GM23338 (cell line): Measurements from ENCODE around the gene HHATL. TPM values are rescaled to one million over a fixed set of nuclear protein-coding genes. Genes with fewer than 3 reads are reported as not detected.

Source experiments
- ATAC-seq: fragments of 200-7000 bp; cut with Tn5 transposase; 3 replicates; pipeline ENCODE4 v1.9.1; 2020
- DNase-seq: peaks from one replicate; pipeline ENCODE4 v3.0.0-alpha.2; 2015; ENCODE audit warnings: low spot score
- H2AFZ ChIP-seq: fragments of 200-600 bp; sonication (generic); 2 replicates; pipeline ENCODE4 v1.8.0; 2016; ENCODE audit warnings: antibody characterized with exemption, mild to moderate bottlenecking, moderate library complexity
- H3F3A ChIP-seq: fragments of 200-600 bp; sonication (generic); replicated peaks from 2 replicates; pipeline ENCODE4 v1.8.0; 2017; ENCODE audit warnings: antibody characterized with exemption, mixed run types, low read depth
- H3K27ac ChIP-seq: fragments of 200-600 bp; sonication (generic); 2 replicates; pipeline ENCODE4 v1.6.1; 2016; ENCODE audit warnings: low read depth
- H3K27me3 ChIP-seq: fragments of 200-600 bp; sonication (generic); 2 replicates; pipeline ENCODE4 v1.8.0; 2016; ENCODE audit warnings: mild to moderate bottlenecking, mixed run types, moderate library complexity; ENCODE audit not compliant: insufficient read depth
- H3K36me3 ChIP-seq: fragments of 200-600 bp; sonication (generic); 2 replicates; pipeline ENCODE4 v1.8.0; 2016; ENCODE audit warnings: mild to moderate bottlenecking; ENCODE audit not compliant: insufficient read depth
- H3K4me1 ChIP-seq: fragments of 200-600 bp; sonication (generic); 2 replicates; pipeline ENCODE4 v1.8.0; 2016; ENCODE audit warnings: mild to moderate bottlenecking, moderate library complexity; ENCODE audit not compliant: insufficient read depth
- H3K4me2 ChIP-seq: fragments of 200-600 bp; sonication (generic); 2 replicates; pipeline ENCODE4 v1.7.1; 2017; ENCODE audit warnings: mixed run types
- H3K4me3 ChIP-seq: fragments of 200-600 bp; sonication (generic); 2 replicates; pipeline ENCODE4 v1.6.1; 2016; ENCODE audit warnings: mixed run types
- H3K79me2 ChIP-seq: fragments of 200-600 bp; sonication (generic); replicated peaks from 2 replicates; pipeline ENCODE4 v1.8.0; 2017; ENCODE audit warnings: mild to moderate bottlenecking; ENCODE audit not compliant: insufficient read depth
- H3K9me2 ChIP-seq: fragments of 200-600 bp; sonication (generic); 2 replicates; pipeline ENCODE4 v1.8.0; 2017; ENCODE audit not compliant: insufficient read depth
- H4K20me1 ChIP-seq: fragments of 200-600 bp; sonication (generic); replicated peaks from 2 replicates; pipeline ENCODE4 v1.8.0; 2017; ENCODE audit warnings: mild to moderate bottlenecking; ENCODE audit not compliant: insufficient read depth
- H3K27ac Mint-ChIP-seq: 2 replicates; pipeline ENCODE4 v1.8.0; 2020; ENCODE audit warnings: inconsistent platforms, mild to moderate bottlenecking, moderate library complexity, mixed read lengths
- H3K27me3 Mint-ChIP-seq: 3 replicates; pipeline ENCODE4 v1.8.0; 2022; ENCODE audit warnings: low read depth, mild to moderate bottlenecking, moderate library complexity, mixed read lengths, inconsistent platforms; ENCODE audit not compliant: insufficient read depth, poor library complexity
- H3K36me3 Mint-ChIP-seq: 3 replicates; pipeline ENCODE4 v1.8.0; 2021; ENCODE audit warnings: low read depth, mild to moderate bottlenecking, inconsistent platforms, moderate library complexity, mixed read lengths
- H3K4me1 Mint-ChIP-seq: 3 replicates; pipeline ENCODE4 v1.8.0; 2020; ENCODE audit warnings: mild to moderate bottlenecking, inconsistent platforms, mixed read lengths
- H3K4me3 Mint-ChIP-seq: 3 replicates; pipeline ENCODE4 v1.8.0; 2021; ENCODE audit warnings: moderate library complexity, mild to moderate bottlenecking, inconsistent platforms, mixed read lengths
- H3K9me3 Mint-ChIP-seq: 3 replicates; pipeline ENCODE4 v1.8.0; 2020; ENCODE audit warnings: moderate library complexity, mild to moderate bottlenecking, inconsistent platforms, mixed read lengths
- CTCF ChIP-seq, 2 experiments: fragments of 200-600 bp in 1 of 2; sonication (generic) in 1 of 2; conservative IDR thresholded peaks; 2 replicates each; pipeline versions ENCODE4 v1.5.1 to v1.6.1; 2016 to 2017; ENCODE audit warnings: antibody characterized with exemption in 2 of 2, low read depth in 2 of 2, mild to moderate bottlenecking in 2 of 2, moderate library complexity in 1 of 2
- EZH2 ChIP-seq: fragments of 200-600 bp; sonication (generic); IDR thresholded peaks from one replicate; pipeline ENCODE4 v1.8.0; 2017; ENCODE audit warnings: antibody characterized with exemption, mild to moderate bottlenecking, low read depth; ENCODE audit not compliant: unreplicated experiment
- EZH2phosphoT487 ChIP-seq: fragments of 200-600 bp; sonication (generic); IDR thresholded peaks from one replicate; pipeline ENCODE4 v1.8.1; 2018; ENCODE audit warnings: antibody characterized with exemption; ENCODE audit not compliant: unreplicated experiment
- JUNB ChIP-seq: IDR thresholded peaks from one replicate; pipeline ENCODE4 v1.6.1; 2016; ENCODE audit warnings: antibody characterized with exemption; ENCODE audit not compliant: unreplicated experiment
- NANOG ChIP-seq: IDR thresholded peaks from 2 replicates; pipeline ENCODE4 v1.6.1; 2016; ENCODE audit warnings: antibody characterized with exemption, borderline replicate concordance
- POLR2AphosphoS5 ChIP-seq: IDR thresholded peaks from 2 replicates; pipeline ENCODE4 v1.6.1; 2016; ENCODE audit warnings: antibody characterized with exemption, low read depth
- ZNF114 ChIP-seq: fragments of 250-450 bp; sonication (Bioruptor Pico); IDR thresholded peaks from 2 replicates; pipeline ENCODE4 v1.5.0; 2020; ENCODE audit warnings: mild to moderate bottlenecking, moderate library complexity
- ZNF331 ChIP-seq: fragments of 250-450 bp; sonication (Bioruptor Pico); IDR thresholded peaks from 2 replicates; pipeline ENCODE4 v1.5.0; 2020; ENCODE audit warnings: low read depth, mild to moderate bottlenecking, moderate library complexity
- polyA plus RNA-seq: library from polyadenylated mRNA; unstranded; fragments of >200 nt; fragmentation: Nextera tagmentation; extraction: Ambion mirVana; gene quantifications from 2 replicates; pipeline ENCODE4 v1.2.1, GENCODE V29; 2016
- total RNA-seq: library from RNA; depleted of rRNA; stranded (reverse); fragments of >200 nt; shearing (Covaris generic); gene quantifications from 2 replicates; pipeline ENCODE4 v1.2.3, GENCODE V29; 2014
- TF ChIP-seq, protein P1 (sequence below): IDR thresholded peaks from one replicate; pipeline ENCODE4 v1.6.1; 2018; ENCODE audit warnings: antibody characterized with exemption; ENCODE audit not compliant: unreplicated experiment
- TF ChIP-seq, protein P2 (sequence below): IDR thresholded peaks from 2 replicates; pipeline ENCODE4 v1.6.1; 2016; ENCODE audit warnings: antibody characterized with exemption

The HHATL gene
- total and polyA plus RNA-seq, 2 experiments from 2014 or later, result not detected

DNA sequence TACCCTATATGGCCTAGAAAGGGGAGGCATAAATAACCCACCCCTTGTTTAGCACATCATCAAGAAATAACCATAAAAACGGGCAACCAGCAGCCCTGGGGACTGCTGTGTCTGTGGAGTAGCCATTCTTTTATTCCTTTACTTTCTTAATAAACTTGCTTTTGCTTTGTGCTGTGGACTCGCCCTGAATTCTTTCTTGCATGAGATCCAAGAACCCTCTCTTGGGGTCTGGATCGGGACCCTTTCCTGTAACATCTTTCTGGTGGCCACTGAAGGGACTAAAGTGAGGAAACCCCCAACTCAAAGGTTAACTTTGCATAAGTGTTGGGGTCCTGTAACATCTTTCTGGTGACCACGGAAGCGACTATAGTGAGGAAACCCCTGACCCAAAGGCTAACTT lies 15.7 kb upstream of the HHATL start (continued):
- no peak for TF ChIP-seq ZNF331 (CRISPR knock-in tag)
- TF ChIP-seq, protein P1, sequence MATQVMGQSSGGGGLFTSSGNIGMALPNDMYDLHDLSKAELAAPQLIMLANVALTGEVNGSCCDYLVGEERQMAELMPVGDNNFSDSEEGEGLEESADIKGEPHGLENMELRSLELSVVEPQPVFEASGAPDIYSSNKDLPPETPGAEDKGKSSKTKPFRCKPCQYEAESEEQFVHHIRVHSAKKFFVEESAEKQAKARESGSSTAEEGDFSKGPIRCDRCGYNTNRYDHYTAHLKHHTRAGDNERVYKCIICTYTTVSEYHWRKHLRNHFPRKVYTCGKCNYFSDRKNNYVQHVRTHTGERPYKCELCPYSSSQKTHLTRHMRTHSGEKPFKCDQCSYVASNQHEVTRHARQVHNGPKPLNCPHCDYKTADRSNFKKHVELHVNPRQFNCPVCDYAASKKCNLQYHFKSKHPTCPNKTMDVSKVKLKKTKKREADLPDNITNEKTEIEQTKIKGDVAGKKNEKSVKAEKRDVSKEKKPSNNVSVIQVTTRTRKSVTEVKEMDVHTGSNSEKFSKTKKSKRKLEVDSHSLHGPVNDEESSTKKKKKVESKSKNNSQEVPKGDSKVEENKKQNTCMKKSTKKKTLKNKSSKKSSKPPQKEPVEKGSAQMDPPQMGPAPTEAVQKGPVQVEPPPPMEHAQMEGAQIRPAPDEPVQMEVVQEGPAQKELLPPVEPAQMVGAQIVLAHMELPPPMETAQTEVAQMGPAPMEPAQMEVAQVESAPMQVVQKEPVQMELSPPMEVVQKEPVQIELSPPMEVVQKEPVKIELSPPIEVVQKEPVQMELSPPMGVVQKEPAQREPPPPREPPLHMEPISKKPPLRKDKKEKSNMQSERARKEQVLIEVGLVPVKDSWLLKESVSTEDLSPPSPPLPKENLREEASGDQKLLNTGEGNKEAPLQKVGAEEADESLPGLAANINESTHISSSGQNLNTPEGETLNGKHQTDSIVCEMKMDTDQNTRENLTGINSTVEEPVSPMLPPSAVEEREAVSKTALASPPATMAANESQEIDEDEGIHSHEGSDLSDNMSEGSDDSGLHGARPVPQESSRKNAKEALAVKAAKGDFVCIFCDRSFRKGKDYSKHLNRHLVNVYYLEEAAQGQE, result no peak

DNA sequence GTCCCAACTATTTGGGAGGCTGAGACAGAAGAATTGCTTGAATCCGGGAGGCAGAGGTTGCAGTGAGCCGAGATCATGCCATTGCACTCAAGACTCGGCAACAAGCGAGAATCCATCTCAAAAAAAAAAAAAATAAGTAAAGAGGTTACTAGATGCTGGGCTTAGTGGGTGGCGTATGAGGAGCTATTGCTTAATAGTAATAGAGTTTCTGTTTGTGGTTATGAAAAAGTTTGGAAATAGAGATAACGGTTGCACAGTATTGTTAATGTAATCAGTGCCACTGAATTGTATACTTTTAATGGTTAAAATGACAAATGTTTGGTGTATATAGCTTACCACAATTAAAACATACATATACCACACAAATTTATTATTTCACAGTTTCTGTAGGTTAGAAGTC lies 14.7 kb upstream of the HHATL start:
- no peaks in the 10 kb centered on the region for H4K20me1 ChIP-seq
- no peaks in the 10 kb centered on the region for H3K4me1 ChIP-seq
- no peaks in the 10 kb centered on the region for H3F3A ChIP-seq
- no peak overlapping the region for H3K27ac ChIP-seq
- DNase-seq (no peak), ATAC-seq (no peak)
- no peaks in the 10 kb centered on the region for H3K36me3 ChIP-seq
- no peak overlapping the region for H3K27ac Mint-ChIP-seq
- peaks cover 5% of the 10 kb centered on the region for H3K27me3 Mint-ChIP-seq
- no peaks in the 10 kb centered on the region for H3K9me2 ChIP-seq
- no peaks in the 10 kb centered on the region for H3K4me1 Mint-ChIP-seq
- H3K4me2 ChIP-seq, result no peak overlapping the region
- no peaks in the 10 kb centered on the region for H3K79me2 ChIP-seq
- H2AFZ ChIP-seq, result no peak overlapping the region
- H3K4me3 ChIP-seq, result no peak overlapping the region
- H3K4me3 Mint-ChIP-seq, result no peak overlapping the region
- no peaks in the 10 kb centered on the region for H3K27me3 ChIP-seq
- H3K36me3 Mint-ChIP-seq, result no peaks in the 10 kb centered on the region
- peaks cover 3% of the 10 kb centered on the region; the same call in 2 of the 3 replicates for H3K9me3 Mint-ChIP-seq
- TF ChIP-seq POLR2AphosphoS5, result no peak
- TF ChIP-seq EZH2, result no peak
- TF ChIP-seq CTCF (conservative IDR thresholded peaks at IDR 0.05; ENCODE audit: low read depth in 2 of 2), result no peak
- TF ChIP-seq, protein P2, sequence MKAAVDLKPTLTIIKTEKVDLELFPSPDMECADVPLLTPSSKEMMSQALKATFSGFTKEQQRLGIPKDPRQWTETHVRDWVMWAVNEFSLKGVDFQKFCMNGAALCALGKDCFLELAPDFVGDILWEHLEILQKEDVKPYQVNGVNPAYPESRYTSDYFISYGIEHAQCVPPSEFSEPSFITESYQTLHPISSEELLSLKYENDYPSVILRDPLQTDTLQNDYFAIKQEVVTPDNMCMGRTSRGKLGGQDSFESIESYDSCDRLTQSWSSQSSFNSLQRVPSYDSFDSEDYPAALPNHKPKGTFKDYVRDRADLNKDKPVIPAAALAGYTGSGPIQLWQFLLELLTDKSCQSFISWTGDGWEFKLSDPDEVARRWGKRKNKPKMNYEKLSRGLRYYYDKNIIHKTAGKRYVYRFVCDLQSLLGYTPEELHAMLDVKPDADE, result no peak
- TF ChIP-seq, protein P1, result no peak
- TF ChIP-seq ZNF331 (CRISPR knock-in tag), result no peak
- no peak for TF ChIP-seq ZNF114 (CRISPR knock-in tag)
- TF ChIP-seq EZH2phosphoT487, result no peak
- no peak for TF ChIP-seq NANOG
- TF ChIP-seq JUNB, result no peak
